ENCODE data around the gene MAK. TPM values are rescaled to one million over a fixed set of nuclear protein-coding genes. Genes with fewer than 3 reads are reported as not detected.

The MAK gene
- total RNA-seq, 1 experiment from 2014 or later: 0.20 TPM

DNA sequence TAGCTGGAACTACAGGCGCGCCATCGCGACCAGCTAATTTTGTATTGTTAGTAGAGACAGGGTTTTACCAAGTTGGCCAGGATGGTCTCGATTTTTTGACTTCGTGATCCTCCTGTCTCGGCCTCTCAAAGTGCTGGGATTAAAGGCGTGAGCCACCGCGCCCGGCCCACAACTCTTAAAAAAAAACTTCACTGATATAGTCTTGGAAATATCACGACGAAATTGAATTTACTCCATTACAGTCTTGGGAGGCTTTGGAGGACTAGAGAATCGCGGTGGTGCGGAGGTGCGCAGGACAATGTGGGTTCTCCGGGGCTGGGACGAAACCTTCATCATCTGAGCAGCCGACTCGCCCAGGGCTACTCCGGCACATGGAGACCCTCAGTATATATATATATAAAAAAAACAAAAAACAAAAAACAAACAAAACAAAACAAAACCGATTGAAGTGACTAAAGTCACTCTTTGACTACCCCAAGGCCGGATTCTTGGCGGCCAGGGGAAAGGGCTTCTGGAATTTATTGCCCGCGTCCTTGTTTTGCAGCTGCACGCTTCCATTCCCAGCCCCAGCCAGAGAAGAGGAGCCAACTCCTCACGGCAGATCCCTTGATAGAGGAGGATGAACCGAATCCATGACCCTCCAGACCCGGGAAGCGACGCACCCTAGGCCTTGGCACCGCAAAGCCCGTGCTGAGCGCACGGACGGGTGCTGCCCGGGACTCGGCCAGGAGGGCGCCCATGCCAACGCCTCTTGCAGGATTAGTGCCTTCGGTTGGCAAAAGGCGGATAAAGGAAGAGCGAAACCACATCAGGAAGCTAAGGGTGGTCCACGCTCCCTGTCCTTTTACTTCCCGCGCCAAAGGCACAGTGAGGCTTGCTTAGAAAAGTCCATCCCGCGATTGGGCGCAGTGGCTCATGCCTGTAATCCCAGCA lies 45.2 kb upstream of the MAK start:
- Histone ChIP-seq H3K56ac (ENCODE audit: insufficient read length, low read depth, low read length) (no peak overlapping the region), H2BK12ac (ENCODE audit: insufficient read length, low read depth, low read length) (no peak overlapping the region), H3K9ac (ENCODE audit: extremely low read depth, insufficient read length, low read length) (no peak overlapping the region), H3K23ac (ENCODE audit: insufficient read length, low read depth, low read length) (no peak overlapping the region), H2AK5ac (ENCODE audit: insufficient read length, low read length) (no peak overlapping the region), H2BK20ac (ENCODE audit: low read depth, low read length, poor library complexity, severe bottlenecking) (no peak overlapping the region), H3T11ph (ENCODE audit: low read length) (no peak overlapping the region), H2BK15ac (ENCODE audit: low read depth, low read length) (no peak overlapping the region), H2BK120ac (ENCODE audit: low read depth, low read length, poor library complexity, severe bottlenecking) (no peak overlapping the region), H3K9me3 (ENCODE audit: control insufficient read depth, low read depth, low read length) (no peaks in the 10 kb centered on the region), H2BK5ac (ENCODE audit: insufficient read length, low read length) (no peak overlapping the region), H4K20me1 (ENCODE audit: control insufficient read depth, insufficient read depth, insufficient read length) (no peaks in the 10 kb centered on the region), H3K18ac (ENCODE audit: insufficient read length, low read depth, low read length) (no peak overlapping the region), H3K4me2 (ENCODE audit: insufficient read depth, insufficient read length, low read length) (peak overlapping the region; percentile 81), H3K4ac (ENCODE audit: low read depth, low read length) (no peak overlapping the region), H3K79me2 (ENCODE audit: insufficient read depth, low read length) (no peaks in the 10 kb centered on the region), H3K27ac (ENCODE audit: insufficient read length, low read depth, low read length) (no peak overlapping the region), H3K27me3 (ENCODE audit: insufficient read depth, low read length) (peaks cover 13% of the 10 kb centered on the region; the same call in 1 of the 2 replicates), H4K5ac (ENCODE audit: insufficient read length, low read depth, low read length) (no peak overlapping the region), H3K14ac (ENCODE audit: insufficient read depth, low read length) (no peak overlapping the region), H3K23me2 (ENCODE audit: insufficient read length, low read depth, low read length, poor library complexity, severe bottlenecking) (peaks cover 11% of the 10 kb centered on the region), H3K4me1 (ENCODE audit: insufficient read depth, low read length) (no peaks in the 10 kb centered on the region), H4K8ac (replicated peaks; ENCODE audit: insufficient read length, low read depth, low read length) (no peak overlapping the region), H4K91ac (ENCODE audit: insufficient read length, low read depth, low read length) (no peak overlapping the region), H2AFZ (ENCODE audit: low read length) (no peak overlapping the region), H3K79me1 (ENCODE audit: insufficient read depth, low read depth, low read length, poor library complexity, severe bottlenecking) (no peaks in the 10 kb centered on the region)
- Mint-ChIP-seq H3K27me3 (ENCODE audit: low read depth) (peaks cover 89% of the 10 kb centered on the region), H3K4me3 (peak overlapping the region; percentile 67 to 86), H3K36me3 (ENCODE audit: insufficient read depth in 1 of 3, low read depth in 3 of 3) (no peaks in the 10 kb centered on the region), H3K27ac (no peak overlapping the region), H3K4me1 (peaks cover 13 to 28% of the 10 kb centered on the region in 2 experiments), H3K9me3 (no peaks in the 10 kb centered on the region)
- DNase-seq: peak; percentile 33
- TF ChIP-seq, protein P1, sequence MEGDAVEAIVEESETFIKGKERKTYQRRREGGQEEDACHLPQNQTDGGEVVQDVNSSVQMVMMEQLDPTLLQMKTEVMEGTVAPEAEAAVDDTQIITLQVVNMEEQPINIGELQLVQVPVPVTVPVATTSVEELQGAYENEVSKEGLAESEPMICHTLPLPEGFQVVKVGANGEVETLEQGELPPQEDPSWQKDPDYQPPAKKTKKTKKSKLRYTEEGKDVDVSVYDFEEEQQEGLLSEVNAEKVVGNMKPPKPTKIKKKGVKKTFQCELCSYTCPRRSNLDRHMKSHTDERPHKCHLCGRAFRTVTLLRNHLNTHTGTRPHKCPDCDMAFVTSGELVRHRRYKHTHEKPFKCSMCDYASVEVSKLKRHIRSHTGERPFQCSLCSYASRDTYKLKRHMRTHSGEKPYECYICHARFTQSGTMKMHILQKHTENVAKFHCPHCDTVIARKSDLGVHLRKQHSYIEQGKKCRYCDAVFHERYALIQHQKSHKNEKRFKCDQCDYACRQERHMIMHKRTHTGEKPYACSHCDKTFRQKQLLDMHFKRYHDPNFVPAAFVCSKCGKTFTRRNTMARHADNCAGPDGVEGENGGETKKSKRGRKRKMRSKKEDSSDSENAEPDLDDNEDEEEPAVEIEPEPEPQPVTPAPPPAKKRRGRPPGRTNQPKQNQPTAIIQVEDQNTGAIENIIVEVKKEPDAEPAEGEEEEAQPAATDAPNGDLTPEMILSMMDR (conservative IDR thresholded peaks at IDR 0.05): no peak
- no CpG with 5 or more reads among the region's 51 CpGs for WGBS (ENCODE audit: extremely low coverage, insufficient read length, low lambda C conversion rate)
